Neural cell (in vitro differentiated cells): ENCODE measurements around the gene TSPYL6.

ENCODE experiments used
- EP300 ChIP-seq: fragments of 450-650 bp; conservative IDR thresholded peaks from 2 replicates; pipeline ENCODE4 v1.6.1; 2014; ENCODE audit warnings: antibody characterized with exemption, mild to moderate bottlenecking, moderate library complexity; ENCODE audit not compliant: poor library complexity, severe bottlenecking
- EZH2 ChIP-seq: fragments of 200-600, 300-800 bp; shearing (Covaris generic), sonication (generic); IDR thresholded peaks from 2 replicates; pipeline ENCODE4 v1.6.1; 2014; ENCODE audit warnings: antibody characterized with exemption, low read length, borderline replicate concordance, mild to moderate bottlenecking; ENCODE audit not compliant: insufficient read depth, poor library complexity, severe bottlenecking
- MXI1 ChIP-seq: fragments of 450-650 bp; conservative IDR thresholded peaks from 2 replicates; pipeline ENCODE4 v1.6.1; 2014; ENCODE audit warnings: antibody characterized with exemption, mild to moderate bottlenecking; ENCODE audit not compliant: poor library complexity, severe bottlenecking
- POLR2AphosphoS5 ChIP-seq: IDR thresholded peaks from 2 replicates; pipeline ENCODE4 v1.6.1; 2012
- RAD21 ChIP-seq: fragments of 450-650 bp; conservative IDR thresholded peaks from 2 replicates; pipeline ENCODE4 v1.6.1; 2014; ENCODE audit warnings: antibody characterized with exemption, mild to moderate bottlenecking, moderate library complexity
- SMC3 ChIP-seq: fragments of 450-650 bp; conservative IDR thresholded peaks from 2 replicates; pipeline ENCODE4 v1.6.1; 2014; ENCODE audit warnings: antibody characterized with exemption, mild to moderate bottlenecking, moderate library complexity; ENCODE audit not compliant: poor library complexity
- TAF1 ChIP-seq: IDR thresholded peaks from 2 replicates; pipeline ENCODE4 v1.6.1; 2012; ENCODE audit warnings: low read depth
- TF ChIP-seq, protein P1 (sequence below): fragments of 450-650 bp; IDR thresholded peaks from 2 replicates; pipeline ENCODE4 v1.5.1; 2014; ENCODE audit warnings: antibody characterized with exemption, mild to moderate bottlenecking, moderate library complexity; ENCODE audit not compliant: poor library complexity, severe bottlenecking
- TF ChIP-seq, protein P2 (sequence below): IDR thresholded peaks from 2 replicates; pipeline ENCODE4 v1.6.1; 2012; ENCODE audit warnings: borderline replicate concordance

DNA sequence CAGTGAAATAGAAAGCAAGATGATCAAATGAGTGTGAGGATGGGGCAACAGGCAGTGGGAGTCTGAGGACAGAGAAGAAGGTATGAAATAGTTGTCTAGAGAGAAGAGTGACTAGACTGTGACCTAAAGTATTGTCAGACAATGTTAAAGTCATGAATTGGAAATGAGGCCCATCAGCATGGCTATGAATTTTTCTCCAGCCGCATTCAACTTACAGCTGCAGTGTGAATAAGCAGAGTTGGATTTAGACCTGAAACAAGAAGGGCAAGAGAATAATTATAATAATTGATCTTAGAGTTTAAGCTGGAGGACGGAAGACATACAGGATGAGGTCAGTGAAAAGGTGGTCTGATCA, 4.2 kb upstream of the TSPYL6 start:
- TF ChIP-seq, protein P1, sequence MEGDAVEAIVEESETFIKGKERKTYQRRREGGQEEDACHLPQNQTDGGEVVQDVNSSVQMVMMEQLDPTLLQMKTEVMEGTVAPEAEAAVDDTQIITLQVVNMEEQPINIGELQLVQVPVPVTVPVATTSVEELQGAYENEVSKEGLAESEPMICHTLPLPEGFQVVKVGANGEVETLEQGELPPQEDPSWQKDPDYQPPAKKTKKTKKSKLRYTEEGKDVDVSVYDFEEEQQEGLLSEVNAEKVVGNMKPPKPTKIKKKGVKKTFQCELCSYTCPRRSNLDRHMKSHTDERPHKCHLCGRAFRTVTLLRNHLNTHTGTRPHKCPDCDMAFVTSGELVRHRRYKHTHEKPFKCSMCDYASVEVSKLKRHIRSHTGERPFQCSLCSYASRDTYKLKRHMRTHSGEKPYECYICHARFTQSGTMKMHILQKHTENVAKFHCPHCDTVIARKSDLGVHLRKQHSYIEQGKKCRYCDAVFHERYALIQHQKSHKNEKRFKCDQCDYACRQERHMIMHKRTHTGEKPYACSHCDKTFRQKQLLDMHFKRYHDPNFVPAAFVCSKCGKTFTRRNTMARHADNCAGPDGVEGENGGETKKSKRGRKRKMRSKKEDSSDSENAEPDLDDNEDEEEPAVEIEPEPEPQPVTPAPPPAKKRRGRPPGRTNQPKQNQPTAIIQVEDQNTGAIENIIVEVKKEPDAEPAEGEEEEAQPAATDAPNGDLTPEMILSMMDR, result no peak
- TF ChIP-seq EP300 (no peak), EZH2 (no peak), SMC3 (no peak), RAD21 (no peak), POLR2AphosphoS5 (no peak), TAF1 (no peak), MXI1 (no peak)
- TF ChIP-seq, protein P2, sequence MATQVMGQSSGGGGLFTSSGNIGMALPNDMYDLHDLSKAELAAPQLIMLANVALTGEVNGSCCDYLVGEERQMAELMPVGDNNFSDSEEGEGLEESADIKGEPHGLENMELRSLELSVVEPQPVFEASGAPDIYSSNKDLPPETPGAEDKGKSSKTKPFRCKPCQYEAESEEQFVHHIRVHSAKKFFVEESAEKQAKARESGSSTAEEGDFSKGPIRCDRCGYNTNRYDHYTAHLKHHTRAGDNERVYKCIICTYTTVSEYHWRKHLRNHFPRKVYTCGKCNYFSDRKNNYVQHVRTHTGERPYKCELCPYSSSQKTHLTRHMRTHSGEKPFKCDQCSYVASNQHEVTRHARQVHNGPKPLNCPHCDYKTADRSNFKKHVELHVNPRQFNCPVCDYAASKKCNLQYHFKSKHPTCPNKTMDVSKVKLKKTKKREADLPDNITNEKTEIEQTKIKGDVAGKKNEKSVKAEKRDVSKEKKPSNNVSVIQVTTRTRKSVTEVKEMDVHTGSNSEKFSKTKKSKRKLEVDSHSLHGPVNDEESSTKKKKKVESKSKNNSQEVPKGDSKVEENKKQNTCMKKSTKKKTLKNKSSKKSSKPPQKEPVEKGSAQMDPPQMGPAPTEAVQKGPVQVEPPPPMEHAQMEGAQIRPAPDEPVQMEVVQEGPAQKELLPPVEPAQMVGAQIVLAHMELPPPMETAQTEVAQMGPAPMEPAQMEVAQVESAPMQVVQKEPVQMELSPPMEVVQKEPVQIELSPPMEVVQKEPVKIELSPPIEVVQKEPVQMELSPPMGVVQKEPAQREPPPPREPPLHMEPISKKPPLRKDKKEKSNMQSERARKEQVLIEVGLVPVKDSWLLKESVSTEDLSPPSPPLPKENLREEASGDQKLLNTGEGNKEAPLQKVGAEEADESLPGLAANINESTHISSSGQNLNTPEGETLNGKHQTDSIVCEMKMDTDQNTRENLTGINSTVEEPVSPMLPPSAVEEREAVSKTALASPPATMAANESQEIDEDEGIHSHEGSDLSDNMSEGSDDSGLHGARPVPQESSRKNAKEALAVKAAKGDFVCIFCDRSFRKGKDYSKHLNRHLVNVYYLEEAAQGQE, result no peak
